ENCODE measurements around the gene CUBN. TPM values are rescaled to one million over a fixed set of nuclear protein-coding genes. Genes with fewer than 3 reads are reported as not detected.

Gene CUBN
- total RNA-seq, 1 donor from 2014 or later, result 0.12 TPM

DNA sequence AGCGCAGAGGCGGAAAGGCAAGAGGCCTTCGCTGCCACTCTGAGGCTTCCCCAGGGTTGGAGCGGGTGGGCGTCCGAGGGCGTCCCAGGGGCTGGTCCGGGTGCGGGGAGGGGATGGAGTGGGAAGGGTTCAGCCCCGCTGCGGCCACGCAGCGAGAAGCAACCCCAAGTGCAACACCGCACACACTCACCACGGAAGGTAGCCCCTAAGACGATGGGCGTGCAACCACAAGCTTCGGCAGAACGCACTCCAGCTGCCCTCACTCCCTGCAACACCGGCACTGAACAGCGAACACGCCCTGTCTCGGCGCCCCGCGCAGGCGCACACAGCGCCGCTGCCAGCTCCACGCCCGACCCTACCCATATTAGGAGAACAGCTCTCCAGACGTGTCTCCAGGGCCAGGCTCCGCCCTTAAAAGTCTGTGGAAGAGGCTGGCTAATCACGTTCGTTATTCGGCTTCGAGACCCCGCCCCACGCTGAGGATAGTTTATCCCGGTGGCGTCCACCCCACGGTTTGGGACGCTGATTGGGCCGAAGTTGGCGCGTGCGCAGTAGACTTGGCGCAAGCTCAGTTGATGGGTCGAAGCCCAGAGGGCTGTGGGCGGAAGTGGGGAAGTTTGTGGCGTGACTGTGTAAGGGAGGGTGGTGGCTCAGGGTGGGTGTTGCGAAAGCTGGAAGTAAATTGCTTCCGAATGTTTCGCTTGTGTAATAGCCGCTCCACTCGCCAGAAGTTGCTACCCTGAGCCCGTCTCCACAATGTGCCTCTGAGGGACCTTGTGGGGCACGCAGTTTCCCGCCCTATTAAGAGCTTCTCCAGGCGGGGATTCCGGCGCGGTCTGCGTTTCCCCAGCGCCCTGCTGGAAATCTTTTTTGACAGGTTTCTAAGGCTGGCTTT, 312.2 kb downstream of the CUBN start, which contains the start of gene RSU1:
TSS of gene RSU1 (minus strand) at position 300 of the 895 bp plus-strand sequence. CDS start 343 bp downstream, outside the sequence.
- peak; percentile 99 for ATAC-seq

- ATAC-seq, result no peak
Observed at GRCh38 chr10:16816830-16817124, 312.8 kb downstream of the CUBN start.

DNA sequence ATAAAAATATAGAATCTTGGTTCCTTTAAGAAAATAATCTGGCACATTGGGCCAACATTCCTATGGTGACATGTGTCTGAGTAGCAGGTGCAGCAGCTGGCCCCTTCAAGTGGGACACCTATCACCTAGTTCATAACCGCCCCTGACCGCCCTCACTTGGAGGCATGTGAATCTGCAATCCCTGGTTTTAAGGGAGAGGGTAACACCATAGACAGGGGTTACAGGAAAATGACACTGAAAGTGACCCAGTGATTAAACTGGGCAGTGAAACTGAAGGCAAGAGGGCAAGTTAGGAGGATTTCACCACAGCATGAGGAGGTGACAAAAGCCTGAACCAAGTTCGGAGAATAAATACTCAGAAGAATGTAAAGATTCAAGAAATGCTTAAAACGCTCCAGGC, 313.4 kb downstream of the CUBN start:
- no peak for ATAC-seq

- no peak for ATAC-seq
Observed at GRCh38 chr10:16814012-16814411, 315.6 kb downstream of the CUBN start.

DNA sequence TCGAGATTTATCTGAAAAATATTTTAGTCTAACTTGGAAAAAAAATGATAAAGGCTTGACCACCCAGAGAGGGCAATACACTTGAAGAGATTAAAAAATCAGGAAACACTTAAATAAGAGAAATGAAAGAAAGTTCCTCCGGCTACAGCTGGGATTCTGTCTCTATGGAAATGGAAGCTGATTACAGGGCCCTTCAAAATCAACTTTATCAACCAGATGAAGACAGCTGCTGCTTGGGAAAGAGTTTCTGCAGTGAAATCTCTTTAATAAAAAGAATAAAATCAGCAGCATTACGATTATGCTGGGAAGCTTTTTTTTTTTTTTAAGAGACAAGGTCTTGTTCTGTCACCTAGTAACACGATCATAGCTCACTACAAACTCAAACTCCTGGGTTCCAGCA, 316.9 kb downstream of the CUBN start:
- ATAC-seq, result no peak

DNA sequence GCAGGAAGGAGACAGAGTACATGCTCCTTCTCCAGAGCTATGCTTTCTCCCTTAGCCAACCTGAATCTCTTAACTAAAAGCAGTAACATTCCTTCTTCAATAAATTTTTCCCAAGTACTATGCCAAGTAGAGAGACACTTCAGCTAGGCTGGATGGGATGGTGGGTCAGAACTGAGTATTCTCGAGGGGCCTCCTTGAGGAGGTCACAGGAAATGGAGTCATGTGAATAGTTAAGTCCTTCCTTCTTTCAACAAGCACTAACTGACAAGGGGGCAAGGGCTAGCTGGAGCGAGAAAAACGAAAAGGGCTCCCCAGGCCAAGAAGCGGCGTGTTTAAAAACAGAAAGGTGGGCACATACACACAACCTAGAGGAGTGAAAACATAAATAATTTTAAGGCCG, 317.8 kb downstream of the CUBN start:
- no peak for ATAC-seq

- no peak for ATAC-seq
Observed at GRCh38 chr10:16811292-16811691, 318.3 kb downstream of the CUBN start.

DNA sequence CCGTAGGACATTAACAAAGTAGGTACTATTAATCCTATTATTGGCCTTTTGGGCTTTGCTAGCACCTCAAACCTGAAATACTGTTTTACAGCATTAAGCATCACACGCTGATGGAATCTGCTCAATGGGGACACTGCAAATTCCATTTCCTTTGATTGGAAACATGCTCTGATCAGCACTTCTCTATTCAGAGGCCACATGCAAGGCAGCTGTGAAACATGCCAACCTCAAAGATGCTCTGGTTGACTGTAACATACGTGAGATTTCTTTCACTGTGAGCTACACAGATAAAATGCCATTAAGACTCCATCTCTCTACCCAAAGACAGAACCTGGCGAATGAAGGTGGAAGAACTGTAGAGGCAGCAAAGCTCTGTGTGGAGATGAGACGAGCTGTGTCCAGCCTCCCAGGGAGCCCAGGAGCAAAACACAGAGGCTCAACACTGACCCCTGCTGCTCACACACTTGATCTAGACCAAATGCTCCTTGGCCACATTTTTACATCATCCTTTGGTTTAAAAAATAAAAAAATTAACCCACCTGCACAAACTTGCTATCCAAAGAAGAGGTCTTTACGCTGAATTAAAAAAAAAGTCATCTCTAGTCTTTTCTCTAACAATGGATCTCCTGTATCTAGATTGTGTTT, 320.4 kb downstream of the CUBN start:
- peak; percentile 50 for ATAC-seq

- no peak for ATAC-seq
Observed at GRCh38 chr10:16804123-16804522, 325.5 kb downstream of the CUBN start.

- no peak for ATAC-seq
Observed at GRCh38 chr10:16803464-16803863, 326.1 kb downstream of the CUBN start.

DNA sequence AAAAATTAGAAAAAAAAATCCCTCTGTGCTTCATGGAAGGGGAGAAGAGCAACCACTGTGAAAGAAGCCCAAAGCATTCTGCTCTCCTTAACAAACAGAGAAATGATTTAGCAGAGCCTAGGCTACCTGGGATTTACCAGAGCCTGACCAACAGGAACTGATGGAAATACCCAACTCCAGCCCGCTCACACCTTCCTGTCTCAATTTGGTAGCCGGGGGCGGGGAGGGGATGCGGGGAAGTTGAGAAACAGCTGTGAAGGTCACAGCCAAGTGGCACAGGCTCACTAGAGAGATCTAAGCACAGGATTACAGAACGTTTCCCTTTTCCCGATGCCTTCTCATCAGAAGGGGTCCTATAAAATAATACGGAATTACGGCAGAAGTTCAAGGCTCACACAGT, 330.0 kb downstream of the CUBN start:
- ATAC-seq, result no peak

DNA sequence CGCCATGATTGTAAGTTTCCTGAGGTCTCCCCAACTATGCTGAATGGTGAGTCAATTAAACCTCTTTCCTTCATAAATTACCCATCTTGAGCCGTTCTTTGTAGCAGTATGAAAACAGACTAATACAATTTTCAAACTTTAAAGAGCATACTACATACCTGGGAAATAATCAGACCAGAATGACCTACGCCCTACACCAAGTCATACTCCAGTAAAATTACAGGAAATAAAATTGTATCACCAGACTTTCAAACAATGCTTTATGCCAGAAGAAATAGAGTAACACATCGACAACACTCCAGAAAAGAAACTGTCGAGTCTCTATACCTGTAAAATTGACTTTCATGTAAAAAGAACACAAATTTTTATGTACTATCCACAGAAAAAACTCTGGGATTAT, 331.0 kb downstream of the CUBN start:
- no peak for ATAC-seq

DNA sequence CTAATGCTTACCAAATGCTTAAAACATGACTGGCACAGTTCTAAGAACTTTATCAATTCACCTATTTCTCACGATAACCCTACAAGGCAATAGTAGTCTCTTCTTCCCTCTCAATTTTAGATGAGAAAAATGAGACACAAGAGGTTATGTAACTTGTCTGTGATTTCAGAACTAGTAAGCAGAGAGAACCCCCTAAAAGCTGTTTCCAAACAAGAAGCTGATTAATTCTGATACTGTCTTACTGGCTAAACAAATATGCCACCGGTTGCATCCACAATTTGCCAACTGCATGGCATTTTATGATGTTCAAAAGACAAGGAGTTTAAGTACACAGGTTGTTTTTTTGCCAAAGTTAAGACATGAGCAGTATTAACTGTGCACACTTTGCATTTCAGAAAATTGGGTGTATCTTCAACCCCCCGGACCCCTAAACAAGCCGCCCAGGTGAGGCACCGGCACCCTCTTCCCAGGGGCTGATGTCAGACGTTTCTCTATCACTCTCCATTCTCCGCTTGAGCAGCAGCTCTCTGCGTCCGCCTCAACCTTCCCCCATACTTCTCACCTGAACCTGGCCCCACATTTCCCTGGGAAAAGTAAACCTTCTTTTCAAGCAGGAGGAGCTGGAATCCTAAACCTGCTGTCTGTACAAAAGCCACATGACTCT, 334.1 kb downstream of the CUBN start:
- ATAC-seq, result no peak

GRCh38 chr10:16794005-16794404, 335.6 kb downstream of the CUBN start:
- no peak for ATAC-seq

DNA sequence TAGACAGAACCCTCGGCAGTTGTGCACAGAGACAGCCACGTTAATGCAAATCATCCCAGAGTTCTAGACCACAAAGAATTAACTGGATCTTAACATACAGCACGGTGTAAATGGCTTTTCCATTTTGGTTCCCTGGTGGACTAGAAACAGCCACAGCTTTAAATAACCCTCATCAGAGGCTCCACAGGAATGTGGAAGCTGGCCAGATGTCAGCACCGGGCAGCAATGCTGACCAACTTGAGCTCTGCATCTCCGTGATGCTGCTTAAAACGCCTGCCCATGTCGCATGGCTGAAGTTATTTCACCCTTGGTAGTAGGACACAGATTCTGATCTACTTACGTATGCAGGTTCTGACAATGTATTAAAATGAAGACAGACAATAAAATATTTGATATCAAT, 336.9 kb downstream of the CUBN start:
- no peak for ATAC-seq

GRCh38 chr10:16789765-16790164, 339.8 kb downstream of the CUBN start:
- ATAC-seq, result no peak

DNA sequence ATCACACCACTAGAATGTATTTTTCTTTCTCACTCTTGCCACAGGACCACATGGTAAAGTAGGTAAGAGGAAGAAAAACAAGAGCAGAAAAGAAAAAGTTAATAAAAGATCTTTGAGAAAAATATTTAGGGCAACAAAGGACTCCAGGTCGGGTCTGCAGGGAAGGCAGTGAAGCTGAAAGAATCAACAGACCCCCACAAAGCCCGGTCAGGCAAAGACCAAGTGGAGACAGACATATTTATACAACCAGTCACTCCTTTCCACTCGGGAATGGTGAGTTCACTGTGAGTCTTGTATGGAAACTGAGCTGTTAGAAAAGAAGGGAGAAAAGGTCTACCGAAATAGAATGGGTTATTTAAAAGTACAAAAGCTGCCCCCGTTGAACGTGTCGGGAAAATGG, 340.4 kb downstream of the CUBN start:
- ATAC-seq, result no peak

- ATAC-seq, result no peak
Observed at GRCh38 chr10:16788778-16789177, 340.8 kb downstream of the CUBN start.

- ATAC-seq, result no peak
Observed at GRCh38 chr10:16788125-16788524, 341.5 kb downstream of the CUBN start.

GRCh38 chr10:16787361-16787791, 342.2 kb downstream of the CUBN start:
- no peak for ATAC-seq

- no peak for ATAC-seq
Observed at GRCh38 chr10:16780338-16780880, 349.2 kb downstream of the CUBN start.

DNA sequence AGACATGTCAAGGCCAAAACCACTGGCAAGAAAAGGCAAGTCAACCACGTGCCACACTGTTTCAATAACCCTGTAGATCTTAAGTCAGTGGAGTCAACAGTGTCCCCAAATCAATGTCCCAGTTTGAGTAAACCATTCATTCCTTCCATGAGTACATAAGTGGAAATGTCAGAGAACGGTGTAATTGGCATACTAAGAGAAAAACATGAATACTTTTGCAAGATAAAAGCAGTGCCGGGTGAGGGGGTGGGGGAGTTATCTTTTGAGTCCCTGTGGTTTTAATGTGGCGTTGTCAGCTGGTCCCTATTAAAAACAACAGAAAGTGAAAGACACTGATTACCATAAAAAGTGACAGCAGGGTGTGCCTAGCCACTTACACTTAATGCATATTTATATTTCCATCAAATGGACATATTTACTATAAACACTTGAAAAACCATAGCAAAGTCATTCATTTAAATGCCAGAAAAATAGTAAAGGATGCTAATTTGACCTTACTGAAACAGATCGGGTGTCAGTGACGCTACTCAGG, 350.2 kb downstream of the CUBN start:
- no peak for ATAC-seq
